Measurements from ENCODE around the gene CREB5. TPM values are rescaled to one million over a fixed set of nuclear protein-coding genes. Genes with fewer than 3 reads are reported as not detected.

Gene CREB5
- total and polyA plus RNA-seq, 2 donors from 2014 or later, result 3.4 to 27.2 TPM

DNA sequence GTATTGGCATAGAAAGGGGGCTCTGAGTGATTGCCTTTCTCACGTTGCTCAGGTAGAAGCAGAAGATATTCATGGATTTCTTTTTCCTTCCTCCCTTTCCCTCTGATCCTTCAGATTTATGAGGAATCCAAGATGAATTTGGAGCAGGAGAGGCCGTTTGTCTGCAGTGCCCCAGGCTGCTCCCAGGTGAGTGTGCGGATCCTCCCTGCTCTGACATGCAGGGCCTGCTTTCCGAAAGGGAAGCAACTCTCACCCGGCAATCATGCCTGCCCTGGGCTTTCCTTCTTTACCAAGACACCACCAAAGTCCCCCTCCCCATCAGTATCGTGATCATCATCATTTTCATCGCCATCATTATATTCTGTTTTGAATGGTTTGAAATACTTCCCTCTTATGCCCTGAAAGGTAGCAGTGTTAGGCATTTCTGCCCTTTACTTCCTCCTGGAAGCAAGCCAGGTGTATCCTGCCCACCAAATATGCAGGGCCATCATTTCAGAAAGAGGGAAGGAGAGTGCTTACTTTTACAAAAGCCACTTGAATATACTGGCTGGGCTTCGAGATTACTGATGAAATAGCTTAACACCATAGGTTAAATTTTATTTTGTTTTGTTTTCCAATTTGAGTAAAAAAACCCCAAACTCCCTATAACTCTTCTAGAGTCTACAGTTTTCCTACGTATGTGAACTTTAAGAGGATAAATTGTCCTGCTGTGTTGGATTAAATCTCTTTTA, 75.9 kb downstream of the CREB5 start:
- intact Hi-C loops (cut with DNase I), result no loop called here
- FAIRE-seq (no peak), DNase-seq (peak in 2 of 5 donors; percentile 57 to 86)
- Histone ChIP-seq H3K4me3 (ENCODE audit: low read length in 3 of 3) (no peak overlapping the region), H3K27me3 (ENCODE audit: control insufficient read depth, insufficient read depth, low read length) (no peaks in the 10 kb centered on the region), H3K36me3 (ENCODE audit: control insufficient read depth in 2 of 3, insufficient read depth in 3 of 3, low read length in 3 of 3) (no peaks in the 10 kb centered on the region), H3K9me3 (ENCODE audit: control insufficient read depth in 2 of 3, insufficient read depth in 1 of 3, low read length in 3 of 3) (no peaks in the 10 kb centered on the region), H3K4me1 (ENCODE audit: control insufficient read depth in 2 of 3, insufficient read depth in 2 of 3, low read depth in 1 of 3, low read length in 3 of 3) (no peaks in the 10 kb centered on the region), H3K9ac (ENCODE audit: low read length in 3 of 3) (no peak overlapping the region), H3K27ac (ENCODE audit: low read depth in 2 of 2, low read length in 2 of 2) (no peak overlapping the region)
- TF ChIP-seq, protein P1, sequence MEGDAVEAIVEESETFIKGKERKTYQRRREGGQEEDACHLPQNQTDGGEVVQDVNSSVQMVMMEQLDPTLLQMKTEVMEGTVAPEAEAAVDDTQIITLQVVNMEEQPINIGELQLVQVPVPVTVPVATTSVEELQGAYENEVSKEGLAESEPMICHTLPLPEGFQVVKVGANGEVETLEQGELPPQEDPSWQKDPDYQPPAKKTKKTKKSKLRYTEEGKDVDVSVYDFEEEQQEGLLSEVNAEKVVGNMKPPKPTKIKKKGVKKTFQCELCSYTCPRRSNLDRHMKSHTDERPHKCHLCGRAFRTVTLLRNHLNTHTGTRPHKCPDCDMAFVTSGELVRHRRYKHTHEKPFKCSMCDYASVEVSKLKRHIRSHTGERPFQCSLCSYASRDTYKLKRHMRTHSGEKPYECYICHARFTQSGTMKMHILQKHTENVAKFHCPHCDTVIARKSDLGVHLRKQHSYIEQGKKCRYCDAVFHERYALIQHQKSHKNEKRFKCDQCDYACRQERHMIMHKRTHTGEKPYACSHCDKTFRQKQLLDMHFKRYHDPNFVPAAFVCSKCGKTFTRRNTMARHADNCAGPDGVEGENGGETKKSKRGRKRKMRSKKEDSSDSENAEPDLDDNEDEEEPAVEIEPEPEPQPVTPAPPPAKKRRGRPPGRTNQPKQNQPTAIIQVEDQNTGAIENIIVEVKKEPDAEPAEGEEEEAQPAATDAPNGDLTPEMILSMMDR (IDR thresholded peaks at IDR 0.05; ENCODE audit: borderline replicate concordance, extremely low read depth, insufficient read depth), result no peak

- H3K4me1 ChIP-seq (ENCODE audit: control insufficient read depth in 2 of 3, insufficient read depth in 2 of 3, low read depth in 1 of 3, low read length in 3 of 3), result no peaks in the 10 kb centered on the region
- no peaks in the 10 kb centered on the region for H3K27me3 ChIP-seq (ENCODE audit: control insufficient read depth, insufficient read depth, low read length)
- TF ChIP-seq, protein P1 (IDR thresholded peaks at IDR 0.05; ENCODE audit: borderline replicate concordance, extremely low read depth, insufficient read depth), result no peak
- no peak overlapping the region for H3K4me3 ChIP-seq (ENCODE audit: low read length in 3 of 3)
- H3K36me3 ChIP-seq (ENCODE audit: control insufficient read depth in 2 of 3, insufficient read depth in 3 of 3, low read length in 3 of 3), result no peaks in the 10 kb centered on the region
- no peak for FAIRE-seq
- no peak overlapping the region for H3K9ac ChIP-seq (ENCODE audit: low read length in 3 of 3)
- no peak for DNase-seq
- H3K27ac ChIP-seq (ENCODE audit: low read depth in 2 of 2, low read length in 2 of 2), result no peak overlapping the region
- intact Hi-C loops (cut with DNase I), result no loop called here
- H3K9me3 ChIP-seq (ENCODE audit: control insufficient read depth in 2 of 3, insufficient read depth in 1 of 3, low read length in 3 of 3), result no peaks in the 10 kb centered on the region
These were observed 78.5 kb downstream of the CREB5 start for GRCh38 chr7:28490831-28491230.

DNA sequence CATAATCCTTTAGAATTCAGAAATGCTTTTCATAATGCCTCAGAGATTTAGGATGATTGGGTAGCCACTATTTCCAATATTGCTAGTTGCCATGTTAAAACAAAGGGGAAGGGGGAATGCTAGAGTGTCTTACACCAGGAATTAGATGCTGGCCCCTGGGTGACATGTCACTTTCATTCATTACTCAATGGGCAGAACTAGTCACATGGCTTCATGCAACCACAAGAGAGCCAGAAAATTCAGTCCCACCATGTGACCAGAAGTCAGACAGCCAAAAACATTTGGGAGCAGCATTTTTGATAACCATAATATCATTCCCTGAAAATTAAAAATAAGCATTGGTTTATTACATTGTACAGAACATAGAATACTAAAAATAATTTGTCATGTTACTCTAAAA, 81.2 kb downstream of the CREB5 start:
- Histone ChIP-seq H3K9ac (ENCODE audit: low read length in 3 of 3) (no peak overlapping the region), H3K27ac (ENCODE audit: low read depth in 2 of 2, low read length in 2 of 2) (no peak overlapping the region), H3K36me3 (ENCODE audit: control insufficient read depth in 2 of 3, insufficient read depth in 3 of 3, low read length in 3 of 3) (no peaks in the 10 kb centered on the region), H3K4me1 (ENCODE audit: control insufficient read depth in 2 of 3, insufficient read depth in 2 of 3, low read depth in 1 of 3, low read length in 3 of 3) (no peaks in the 10 kb centered on the region), H3K9me3 (ENCODE audit: control insufficient read depth in 2 of 3, insufficient read depth in 1 of 3, low read length in 3 of 3) (no peaks in the 10 kb centered on the region), H3K27me3 (ENCODE audit: control insufficient read depth, insufficient read depth, low read length) (no peaks in the 10 kb centered on the region), H3K4me3 (ENCODE audit: low read length in 3 of 3) (no peak overlapping the region)
- TF ChIP-seq, protein P1 (IDR thresholded peaks at IDR 0.05; ENCODE audit: borderline replicate concordance, extremely low read depth, insufficient read depth), result no peak
- DNase-seq (no peak), FAIRE-seq (no peak)
- intact Hi-C loops (cut with DNase I), result no loop called here
